COR-L47 (cell line): ENCODE data around the gene BTBD9.

ENCODE experiments used
- DNase-seq: peaks from one replicate; lab custom pipeline; 2025; lab: John Stamatoyannopoulos, UW

The BTBD9 gene

GRCh38 chr6:38194589-38194988 lies 445.1 kb downstream of the BTBD9 start:
- no peak for DNase-seq

GRCh38 chr6:38194282-38194572 lies 445.5 kb downstream of the BTBD9 start:
- DNase-seq = no peak

GRCh38 chr6:38193481-38194281 lies 446.0 kb downstream of the BTBD9 start:
- peak; percentile 77 for DNase-seq

GRCh38 chr6:38193051-38193450 lies 446.7 kb downstream of the BTBD9 start:
- no peak for DNase-seq

GRCh38 chr6:38192487-38192886 lies 447.2 kb downstream of the BTBD9 start:
- no peak for DNase-seq

- DNase-seq = no peak
These were observed 447.7 kb downstream of the BTBD9 start for GRCh38 chr6:38192011-38192410.

GRCh38 chr6:38191418-38191817 lies 448.3 kb downstream of the BTBD9 start:
- no peak for DNase-seq

GRCh38 chr6:38188677-38189335 lies 450.9 kb downstream of the BTBD9 start:
- no peak for DNase-seq

- DNase-seq = no peak
These were observed 451.7 kb downstream of the BTBD9 start for GRCh38 chr6:38187811-38188590.

- DNase-seq = no peak
These were observed 452.4 kb downstream of the BTBD9 start for GRCh38 chr6:38187325-38187724.

- no peak for DNase-seq
These were observed 454.0 kb downstream of the BTBD9 start for GRCh38 chr6:38185752-38186151.

- DNase-seq = no peak
These were observed 454.5 kb downstream of the BTBD9 start for GRCh38 chr6:38185244-38185643.

- DNase-seq = peak; percentile 9
These were observed 455.1 kb downstream of the BTBD9 start for GRCh38 chr6:38184585-38185080.

- DNase-seq = no peak
These were observed 455.7 kb downstream of the BTBD9 start for GRCh38 chr6:38183856-38184584.

- no peak for DNase-seq
These were observed 457.3 kb downstream of the BTBD9 start for GRCh38 chr6:38182426-38182825.

GRCh38 chr6:38180586-38180985 lies 459.1 kb downstream of the BTBD9 start:
- DNase-seq = no peak

GRCh38 chr6:38179794-38180430 lies 459.8 kb downstream of the BTBD9 start:
- no peak for DNase-seq

GRCh38 chr6:38179300-38179699 lies 460.4 kb downstream of the BTBD9 start:
- DNase-seq = peak; percentile 16

GRCh38 chr6:38178584-38178886 lies 461.2 kb downstream of the BTBD9 start:
- DNase-seq = no peak

GRCh38 chr6:38177882-38178583 lies 461.7 kb downstream of the BTBD9 start:
- DNase-seq = no peak
